IPS-NIHi11 (cell line): Measurements from ENCODE around the gene IMPDH2.

Experiments
- DNase-seq: peaks from one replicate; pipeline ENCODE4 v3.0.0; 2012; ENCODE audit warnings: mixed read lengths, low spot score

The IMPDH2 gene

DNA sequence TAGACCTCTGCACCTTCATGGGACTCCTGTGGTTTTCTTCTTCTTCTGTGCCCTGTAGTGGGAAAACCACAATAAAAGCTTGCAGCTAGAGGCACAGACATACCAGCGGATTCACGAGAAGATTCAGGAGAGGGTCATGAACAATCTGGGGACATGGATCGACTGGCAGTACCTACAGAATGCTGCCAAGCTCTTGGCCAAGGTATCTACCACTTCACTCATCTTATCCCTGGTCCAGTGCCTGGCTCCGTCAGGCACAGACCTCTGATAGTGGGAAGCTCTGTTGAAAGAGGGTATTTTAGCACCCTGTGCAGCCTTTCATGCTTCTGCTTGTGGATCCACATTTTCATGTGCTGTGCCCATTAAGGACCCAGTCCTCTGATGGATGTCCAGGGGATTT, 48.9 kb downstream of the IMPDH2 start:
- no peak for DNase-seq

DNA sequence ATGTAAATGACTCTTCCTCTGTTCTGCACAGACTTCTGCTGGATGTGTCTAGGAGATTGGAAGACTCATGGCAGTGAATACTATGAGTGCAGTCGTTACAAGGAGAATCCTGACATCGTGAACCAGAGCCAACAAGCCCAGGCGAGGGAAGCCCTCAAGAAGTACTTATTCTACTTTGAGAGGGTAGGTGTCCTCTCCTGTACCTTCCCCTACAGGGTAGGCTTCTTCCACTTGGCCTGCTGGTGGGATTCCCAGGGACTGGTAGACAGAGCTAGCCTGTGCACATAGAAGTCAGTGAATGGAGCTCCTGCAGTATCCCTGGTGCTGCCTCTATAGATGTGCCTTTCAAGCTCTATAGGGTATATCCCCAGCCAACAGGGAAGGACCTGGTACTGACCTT, 49.7 kb downstream of the IMPDH2 start:
- DNase-seq = no peak
